Fibroblast of skin of right quadriceps (primary cell): ENCODE data around the gene XKR3.
"Not testable (repeated sequence)": the region's sequence is repeated elsewhere in the genome, so short reads cannot be mapped to it uniquely, and the experiment has no call there.

Source experiments
- DNase-seq: peaks from one replicate; pipeline ENCODE4 v3.0.0-alpha.2; 2013

Gene XKR3

DNA sequence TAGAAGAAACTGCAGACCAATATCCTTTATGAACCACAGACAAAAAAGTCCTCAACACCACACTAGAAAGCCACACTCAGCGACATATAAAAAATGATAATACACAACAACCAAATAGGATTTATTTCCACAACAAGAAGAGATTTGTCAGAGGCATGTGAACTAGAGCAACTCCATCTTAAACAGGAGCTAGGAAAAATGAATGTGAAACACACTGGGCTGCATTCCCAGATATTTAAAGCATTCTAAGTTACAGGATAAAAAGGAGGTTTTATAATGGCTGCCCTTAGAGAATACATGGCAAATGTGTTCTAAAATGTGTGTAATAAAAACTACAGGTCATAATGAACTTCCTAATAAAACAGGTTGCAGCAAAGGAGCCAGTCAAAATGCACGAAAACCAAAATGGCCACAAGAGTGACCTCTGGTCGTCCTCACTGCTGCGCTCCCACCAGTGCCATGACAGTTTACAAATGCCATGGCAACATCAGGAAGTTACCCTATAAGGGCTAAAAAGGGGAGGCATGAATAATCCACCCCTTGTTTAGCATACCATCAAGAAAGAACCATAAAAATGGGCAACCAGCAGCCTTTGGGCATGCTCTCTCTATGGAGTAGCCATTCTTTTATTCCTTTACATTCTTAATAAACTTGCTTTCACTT lies 21.8 kb downstream of the XKR3 start:
- no peak for DNase-seq

DNA sequence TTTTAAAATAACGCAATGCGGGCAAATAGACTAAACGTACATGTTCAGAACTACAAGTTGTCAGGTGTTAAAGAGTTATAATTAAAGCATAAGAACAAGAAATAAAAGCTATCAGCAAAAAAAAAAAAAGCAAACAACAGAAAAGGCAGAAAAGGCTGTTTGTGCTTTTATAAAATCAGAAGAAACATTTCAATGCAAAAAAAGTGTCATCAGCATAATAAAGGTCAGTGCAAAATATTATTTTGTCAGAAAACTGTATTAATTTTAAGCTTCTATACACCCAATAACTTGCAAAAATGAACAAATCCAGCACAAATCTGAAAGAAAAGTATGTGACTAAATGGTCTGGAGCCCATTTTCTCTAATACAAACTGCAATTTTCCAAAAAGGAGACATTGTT lies 23.6 kb downstream of the XKR3 start:
- DNase-seq, result no peak

DNA sequence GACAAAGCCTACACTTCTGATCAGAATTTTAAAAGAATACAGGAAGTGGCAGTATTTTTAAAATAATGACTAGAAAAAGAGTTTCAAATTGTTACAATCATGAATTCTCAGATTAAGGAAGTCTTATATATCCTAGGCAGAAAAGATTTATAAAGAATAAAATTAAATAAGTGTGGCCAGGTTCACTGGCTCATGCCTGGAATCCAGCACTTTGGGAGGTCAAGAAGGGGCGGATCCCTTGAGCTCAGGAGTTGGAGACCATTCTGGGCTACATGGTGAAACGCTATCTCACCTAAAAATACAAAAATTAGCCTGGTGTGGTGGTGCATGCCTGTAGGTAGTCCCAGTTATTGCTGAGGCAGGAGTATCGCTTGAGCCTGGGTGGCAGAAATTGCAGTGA lies 24.1 kb downstream of the XKR3 start:
- no peak for DNase-seq

DNA sequence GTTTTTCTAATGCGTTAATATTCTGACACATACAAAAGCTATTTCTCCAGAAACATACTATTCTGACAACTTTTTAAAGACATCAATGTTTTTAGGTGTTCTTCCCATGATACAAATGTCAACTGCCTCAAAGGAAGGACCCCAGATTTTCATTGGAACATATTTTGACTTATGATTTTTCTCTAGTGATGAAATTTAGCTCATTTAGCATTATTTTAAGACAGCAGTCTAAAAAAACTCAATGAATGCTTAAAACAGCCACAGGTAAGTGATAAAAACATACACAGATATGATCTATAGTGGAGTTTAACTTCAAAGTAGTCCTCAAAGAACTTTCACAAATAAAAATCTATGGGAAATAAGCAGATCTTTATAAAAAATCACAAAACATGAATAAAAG lies 24.9 kb downstream of the XKR3 start:
- no peak for DNase-seq

DNA sequence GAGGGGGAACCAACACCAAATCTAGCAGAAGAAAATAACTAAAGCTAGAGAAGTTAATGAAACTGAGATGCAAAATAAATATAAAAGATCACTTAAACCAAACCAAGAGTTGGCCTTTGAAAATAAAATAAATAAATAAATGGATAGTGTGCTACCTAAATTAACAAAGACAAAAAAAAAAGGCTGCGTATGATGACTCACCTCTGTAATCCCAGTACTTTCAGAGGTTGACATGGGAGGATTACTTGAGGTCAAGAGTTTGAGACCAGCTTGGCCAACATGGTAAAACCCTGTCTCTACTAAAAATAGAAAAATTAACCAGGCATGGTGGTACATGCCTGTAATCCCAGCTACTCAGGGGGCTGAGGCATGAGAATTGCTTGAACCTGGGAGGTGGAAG lies 29.7 kb downstream of the XKR3 start:
- DNase-seq, result not testable (repeated sequence)

DNA sequence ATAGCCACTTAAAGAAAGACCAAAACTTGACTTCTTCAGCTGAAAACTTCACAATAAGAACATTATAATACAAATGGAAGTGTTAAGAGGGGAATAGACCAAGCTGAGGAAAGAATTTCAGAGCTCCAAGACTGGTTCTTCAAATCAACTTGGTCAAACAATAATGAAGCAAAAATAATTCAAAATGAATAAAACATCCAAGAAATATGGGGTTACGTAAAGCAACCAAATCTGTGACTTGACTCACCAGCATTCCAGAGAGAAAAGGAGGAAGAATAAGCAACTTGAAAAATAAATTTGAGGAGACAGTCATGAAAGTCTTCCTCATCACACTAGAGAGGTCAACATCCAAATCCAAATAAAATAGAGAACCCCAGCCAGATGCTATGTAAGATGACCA lies 31.4 kb downstream of the XKR3 start:
- DNase-seq, result no peak

DNA sequence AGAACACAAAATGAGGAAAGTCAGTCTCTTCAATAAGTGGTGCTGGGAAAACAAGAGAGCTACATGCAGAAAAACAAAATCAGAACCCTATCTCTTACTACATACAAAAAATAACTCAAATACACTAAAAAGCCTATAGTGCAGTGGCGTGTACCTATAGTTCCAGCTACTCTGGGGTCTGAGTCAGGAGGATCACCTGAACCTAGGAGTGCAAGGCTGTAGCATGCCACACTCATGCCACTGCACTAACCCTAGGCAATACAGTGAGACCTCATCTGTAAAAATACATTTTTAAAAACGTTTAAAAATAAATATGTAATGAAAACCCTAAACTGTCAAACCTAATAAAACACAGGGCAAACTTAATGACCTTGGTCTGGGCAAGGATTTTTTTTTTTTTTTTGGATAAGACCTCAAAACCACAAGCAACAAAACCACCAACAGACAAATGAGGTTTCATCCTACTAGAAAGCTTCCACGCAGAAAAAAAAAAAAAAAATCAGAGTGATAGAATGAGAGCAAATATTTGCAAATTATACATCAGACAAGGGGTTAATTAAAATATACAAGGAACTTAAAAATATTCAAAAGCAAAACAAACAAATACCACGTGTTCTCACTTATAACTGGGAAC lies 35.2 kb downstream of the XKR3 start:
- no peak for DNase-seq

DNA sequence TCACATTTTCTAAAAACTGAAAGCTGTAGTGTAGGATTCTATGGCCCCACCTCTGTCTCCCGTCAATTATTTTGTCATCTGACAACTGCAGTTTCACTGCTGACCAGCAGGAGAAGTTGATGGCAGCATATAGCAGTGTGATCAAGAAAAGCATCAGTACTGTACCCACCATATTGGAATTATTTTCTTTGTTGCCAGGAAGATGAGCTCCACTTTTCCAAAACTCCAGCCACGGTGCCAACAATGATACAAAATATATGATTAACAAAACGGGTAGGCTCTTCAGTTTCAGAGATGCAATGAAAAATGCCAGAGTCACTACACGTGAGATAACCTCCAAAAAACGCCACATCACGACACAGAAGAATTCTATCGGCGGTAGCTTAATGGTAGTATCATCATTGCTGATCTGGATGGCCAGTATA lies 41.3 kb downstream of the XKR3 start:
- no peak for DNase-seq

DNA sequence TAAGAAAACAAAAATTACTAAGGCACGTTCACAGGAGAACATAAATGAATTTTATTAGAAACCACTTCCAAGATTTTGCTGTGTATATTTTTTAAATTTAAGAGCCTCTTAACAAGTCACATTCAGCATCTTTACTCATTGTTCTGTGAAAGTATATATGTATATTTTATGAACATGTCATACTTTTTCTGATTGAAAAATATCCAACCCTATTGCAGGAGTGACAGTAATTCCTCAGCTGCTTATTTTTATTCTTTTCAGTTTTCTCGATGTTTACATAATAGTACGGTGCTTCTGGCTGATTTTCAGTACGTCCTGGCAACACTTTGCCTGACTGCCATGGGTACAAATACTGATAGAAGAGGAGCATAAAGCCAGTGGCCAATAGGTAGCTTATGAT lies 41.8 kb downstream of the XKR3 start:
- DNase-seq, result no peak

DNA sequence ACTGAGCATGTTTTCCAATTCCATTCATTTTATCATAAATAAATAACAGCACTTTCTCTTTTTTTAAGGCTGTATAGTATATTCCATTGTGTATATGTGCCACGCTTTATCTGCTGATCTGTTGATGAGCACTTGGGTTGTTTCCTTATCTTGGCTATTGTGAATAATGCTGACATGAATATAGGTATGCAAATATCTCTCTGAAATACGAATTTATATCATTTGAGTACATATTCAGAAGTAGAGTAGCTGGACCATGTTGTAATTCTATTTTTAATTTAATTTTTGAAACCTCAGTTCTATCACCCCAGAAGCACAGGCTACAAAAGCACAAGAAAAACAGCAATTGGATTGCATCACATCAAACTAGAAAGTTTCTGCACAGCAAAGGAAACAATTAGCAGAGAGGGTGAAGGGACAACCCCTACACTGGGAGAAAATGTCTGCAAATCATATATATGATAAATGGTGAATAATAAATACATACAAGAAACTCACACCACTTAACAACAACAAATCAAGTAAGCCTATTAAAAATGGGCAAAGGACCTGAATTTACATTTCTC lies 43.4 kb downstream of the XKR3 start:
- DNase-seq, result no peak

DNA sequence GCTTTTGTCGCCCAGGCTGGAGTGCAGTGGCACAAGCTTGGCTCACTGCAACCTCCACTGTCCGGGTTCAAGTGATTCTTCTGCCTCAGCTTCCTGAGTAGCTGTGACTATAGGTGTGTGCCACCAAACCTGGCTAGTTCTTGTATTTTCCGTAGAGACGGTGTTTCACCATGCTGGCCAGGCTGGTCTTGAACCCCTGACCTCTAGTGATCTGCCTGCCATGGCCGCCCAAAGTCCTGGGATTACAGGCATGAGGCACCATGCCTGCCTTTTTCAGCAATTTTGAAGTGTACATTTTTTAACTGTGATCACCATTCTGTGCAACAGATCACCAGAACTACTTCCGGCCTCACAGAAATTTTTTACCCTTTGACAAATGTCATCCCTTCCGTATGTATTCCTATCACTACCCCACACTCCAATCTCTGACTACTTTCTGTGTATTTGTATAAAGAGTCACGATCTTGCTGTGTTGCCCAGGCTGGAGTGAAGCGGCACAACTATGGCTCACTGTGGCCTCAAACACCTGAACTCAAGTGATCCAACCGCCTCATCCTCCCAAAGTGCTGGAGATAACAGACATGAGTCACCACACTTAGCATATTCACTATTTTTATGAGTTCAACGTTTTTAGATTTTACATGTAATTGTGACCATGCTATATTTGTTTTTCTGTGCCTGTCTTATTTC lies 44.0 kb downstream of the XKR3 start:
- DNase-seq, result no peak

DNA sequence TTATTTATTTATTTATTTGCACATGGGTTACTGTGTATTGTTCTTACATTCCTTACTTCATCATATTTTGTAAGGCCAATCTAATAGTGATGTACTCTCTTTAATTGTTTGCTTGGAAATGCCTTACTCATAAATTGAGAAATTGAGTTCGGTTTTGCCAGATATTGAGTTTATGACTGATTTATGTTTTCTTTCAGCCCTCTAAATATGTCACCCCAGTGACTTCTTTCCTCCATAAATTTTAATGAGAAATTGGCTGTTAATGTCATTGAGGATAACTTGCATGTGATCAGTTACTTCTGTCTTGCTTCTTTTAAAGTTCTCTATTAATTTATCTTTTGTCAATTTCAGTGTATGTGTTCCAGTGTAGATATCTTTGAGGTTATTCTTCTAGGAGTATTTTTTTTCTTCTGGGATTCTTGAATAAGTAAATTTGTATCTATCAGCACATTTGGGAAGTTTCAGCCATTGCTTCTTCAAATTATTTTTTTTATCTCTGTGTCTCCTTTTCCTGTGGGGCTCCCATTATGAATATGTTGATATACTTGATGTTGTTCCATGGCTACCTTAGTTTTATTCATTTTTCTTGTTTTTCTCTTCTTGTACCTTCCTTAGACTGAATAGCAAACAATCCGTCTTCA lies 47.8 kb downstream of the XKR3 start:
- DNase-seq, result no peak

DNA sequence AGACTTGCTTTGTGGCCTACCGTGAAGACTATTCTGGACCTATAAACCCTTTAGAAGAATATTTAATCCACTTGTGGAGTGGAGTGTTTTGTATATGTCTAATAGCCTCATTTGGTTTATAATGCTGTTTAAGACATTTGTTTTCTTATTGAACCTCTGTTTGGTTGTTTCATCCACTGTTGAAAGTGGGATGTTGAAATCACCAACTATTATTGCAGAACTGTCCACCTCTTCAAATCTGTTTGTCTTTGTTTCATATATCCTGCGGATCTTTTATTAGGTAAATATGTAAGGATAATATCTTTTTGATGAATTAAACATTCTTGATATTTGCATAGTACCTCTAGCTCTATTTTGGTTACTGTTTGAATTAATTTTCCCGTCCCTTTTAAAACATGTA lies 49.1 kb downstream of the XKR3 start:
- no peak for DNase-seq

DNA sequence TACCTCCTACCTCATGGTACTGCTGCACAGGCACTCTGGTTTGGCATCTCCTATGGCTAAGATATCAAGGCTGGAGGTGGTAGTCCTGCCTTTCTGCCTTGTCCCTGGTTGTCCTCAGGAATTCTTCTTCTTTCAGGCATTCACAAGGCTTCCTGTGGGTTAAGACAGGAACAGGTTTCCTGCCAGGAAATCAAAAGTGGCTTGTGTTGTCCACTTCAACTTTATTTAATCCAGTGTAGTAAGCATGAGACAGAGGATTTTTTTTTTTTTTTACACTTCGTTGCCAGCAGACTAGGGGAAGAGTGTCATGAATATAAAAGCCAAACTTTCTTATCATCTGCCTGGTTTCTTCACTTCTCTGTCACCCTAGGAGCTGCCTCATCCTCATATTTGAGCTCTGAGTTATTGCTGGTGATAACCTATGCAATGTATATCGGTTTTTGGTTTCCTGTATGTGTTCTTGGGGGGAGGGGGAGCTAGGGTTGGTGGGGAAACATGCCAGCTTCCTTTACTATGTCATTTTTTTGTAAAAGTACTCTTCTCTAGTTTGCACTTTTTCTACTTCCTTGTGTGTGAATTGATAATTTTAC lies 50.2 kb downstream of the XKR3 start:
- no peak for DNase-seq

DNA sequence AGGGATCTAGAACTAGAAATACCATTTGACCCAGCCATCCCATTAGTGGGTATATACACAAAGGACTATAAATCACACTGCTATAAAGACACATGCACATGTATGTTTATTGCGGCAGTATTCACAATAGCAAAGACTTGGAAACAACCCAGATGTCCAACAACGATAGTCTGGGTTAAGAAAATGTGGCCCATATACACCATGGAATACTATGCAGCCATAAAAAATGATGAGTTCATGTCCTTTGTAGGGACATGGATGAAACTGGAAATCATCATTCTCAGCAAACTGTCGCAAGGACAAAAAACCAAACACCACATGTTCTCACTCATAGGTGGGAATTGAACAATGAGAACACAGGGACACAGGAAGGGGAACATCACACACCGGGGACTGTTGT lies 53.6 kb downstream of the XKR3 start:
- not testable (repeated sequence) for DNase-seq

DNA sequence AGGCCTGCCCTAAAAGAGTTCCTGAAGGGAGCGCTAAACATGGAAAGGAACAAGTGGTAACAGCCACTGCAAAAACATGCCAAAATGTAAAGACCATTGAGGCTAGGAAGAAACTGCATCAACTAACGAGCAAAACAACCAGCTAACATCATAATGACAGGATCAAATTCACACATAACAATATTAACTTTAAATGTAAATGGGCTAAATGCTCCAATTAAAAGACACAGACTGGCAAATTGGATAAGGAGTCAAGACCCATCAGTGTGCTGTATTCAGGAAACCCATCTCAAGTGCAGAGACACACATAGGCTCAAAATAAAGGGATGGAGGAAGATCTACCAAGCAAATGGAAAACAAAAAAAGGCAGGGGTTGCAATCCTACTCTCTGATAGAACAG lies 57.3 kb downstream of the XKR3 start:
- DNase-seq, result not testable (repeated sequence)

DNA sequence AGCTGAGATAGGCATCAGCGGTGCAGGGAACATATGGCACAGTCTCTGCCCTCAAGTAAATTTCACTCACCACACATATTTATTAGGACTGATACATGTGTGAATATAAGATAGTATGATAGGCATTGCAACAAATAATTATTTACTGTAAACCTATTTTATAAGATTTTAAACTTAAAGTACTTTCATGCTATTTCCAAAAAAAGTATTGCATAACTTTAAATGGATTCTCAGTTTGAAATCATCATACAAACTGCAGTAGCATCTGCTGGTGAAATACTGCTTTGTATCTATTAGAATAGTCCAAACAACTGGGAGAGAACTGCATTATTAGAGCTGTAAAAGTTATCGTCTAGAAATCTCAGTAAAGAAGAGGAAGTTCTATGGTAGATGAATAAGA lies 63.0 kb downstream of the XKR3 start:
- DNase-seq, result not testable (repeated sequence)

DNA sequence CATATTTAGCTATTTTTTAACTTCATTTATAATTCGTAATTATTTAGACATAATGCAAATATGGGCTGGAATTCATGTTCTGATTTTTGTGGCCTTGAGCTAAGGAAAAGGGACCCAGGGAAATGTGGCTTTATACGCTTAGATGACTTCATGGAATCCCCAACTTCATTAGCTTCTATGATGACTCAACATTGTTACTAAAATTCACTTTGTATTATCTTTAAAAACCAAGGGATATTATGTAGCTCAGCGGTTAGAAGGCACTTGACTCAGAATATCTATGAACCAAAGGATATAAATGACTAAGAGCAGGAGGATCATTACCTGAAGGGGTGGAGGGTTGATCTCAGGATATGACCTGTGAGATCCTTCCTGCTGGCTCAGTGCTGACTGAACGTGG lies 64.8 kb downstream of the XKR3 start:
- not testable (repeated sequence) for DNase-seq

DNA sequence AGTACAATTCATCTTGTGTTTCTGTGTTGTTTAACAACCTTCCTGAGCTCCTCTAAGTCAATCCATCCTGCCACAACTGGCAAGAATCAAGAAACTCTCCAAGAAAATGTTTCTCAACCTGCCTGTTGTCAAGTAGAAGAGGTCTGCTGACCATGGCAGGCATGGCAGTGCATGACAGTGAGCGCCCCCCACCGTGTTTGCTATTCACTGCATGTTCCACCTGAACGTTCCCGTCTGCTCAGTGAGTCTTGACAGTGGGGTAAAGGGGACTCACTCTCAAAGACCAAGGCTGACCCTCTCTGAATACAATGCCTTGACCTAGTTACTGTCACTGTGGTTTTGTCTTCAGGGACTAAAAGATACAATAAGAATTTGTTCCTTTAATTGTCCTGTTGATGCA lies 75.9 kb downstream of the XKR3 start:
- not testable (repeated sequence) for DNase-seq

DNA sequence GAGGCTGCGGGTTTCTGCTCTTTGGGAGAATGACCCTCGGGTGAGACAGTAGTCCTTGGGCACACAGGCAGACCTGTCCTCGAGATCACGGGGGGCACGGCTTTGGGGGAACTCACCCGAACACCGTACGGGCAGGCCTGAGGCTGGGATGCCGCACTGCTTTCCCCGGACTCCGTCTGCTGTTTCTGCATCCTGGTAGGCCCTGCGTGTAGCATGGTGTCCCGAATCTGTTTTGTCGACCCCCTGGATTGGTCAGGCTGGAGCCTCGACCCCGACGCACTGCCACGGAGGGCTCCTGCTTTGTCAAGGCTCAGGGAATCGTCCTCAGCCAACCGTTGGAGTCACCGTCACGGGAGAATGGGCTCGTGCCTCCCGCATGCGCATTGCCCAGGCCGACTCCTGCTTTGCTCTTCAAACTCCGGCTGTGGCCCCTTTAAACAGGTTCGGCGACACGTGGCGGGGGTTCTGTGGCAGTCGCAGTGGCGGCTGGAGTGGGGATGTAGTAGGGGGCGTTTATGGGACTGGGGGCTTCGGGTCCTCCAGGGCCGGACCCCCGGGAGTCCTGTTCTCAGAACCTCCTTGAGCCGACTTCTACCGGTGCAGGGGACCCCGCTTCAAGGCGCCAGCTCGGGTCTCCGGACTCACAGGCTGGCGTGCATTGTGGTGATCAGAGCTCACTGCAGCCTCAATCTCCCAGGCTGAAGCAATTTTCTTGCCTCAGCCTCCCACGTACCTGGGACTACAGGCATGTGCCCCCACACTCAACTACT lies 76.9 kb downstream of the XKR3 start:
- DNase-seq, result not testable (repeated sequence)

DNA sequence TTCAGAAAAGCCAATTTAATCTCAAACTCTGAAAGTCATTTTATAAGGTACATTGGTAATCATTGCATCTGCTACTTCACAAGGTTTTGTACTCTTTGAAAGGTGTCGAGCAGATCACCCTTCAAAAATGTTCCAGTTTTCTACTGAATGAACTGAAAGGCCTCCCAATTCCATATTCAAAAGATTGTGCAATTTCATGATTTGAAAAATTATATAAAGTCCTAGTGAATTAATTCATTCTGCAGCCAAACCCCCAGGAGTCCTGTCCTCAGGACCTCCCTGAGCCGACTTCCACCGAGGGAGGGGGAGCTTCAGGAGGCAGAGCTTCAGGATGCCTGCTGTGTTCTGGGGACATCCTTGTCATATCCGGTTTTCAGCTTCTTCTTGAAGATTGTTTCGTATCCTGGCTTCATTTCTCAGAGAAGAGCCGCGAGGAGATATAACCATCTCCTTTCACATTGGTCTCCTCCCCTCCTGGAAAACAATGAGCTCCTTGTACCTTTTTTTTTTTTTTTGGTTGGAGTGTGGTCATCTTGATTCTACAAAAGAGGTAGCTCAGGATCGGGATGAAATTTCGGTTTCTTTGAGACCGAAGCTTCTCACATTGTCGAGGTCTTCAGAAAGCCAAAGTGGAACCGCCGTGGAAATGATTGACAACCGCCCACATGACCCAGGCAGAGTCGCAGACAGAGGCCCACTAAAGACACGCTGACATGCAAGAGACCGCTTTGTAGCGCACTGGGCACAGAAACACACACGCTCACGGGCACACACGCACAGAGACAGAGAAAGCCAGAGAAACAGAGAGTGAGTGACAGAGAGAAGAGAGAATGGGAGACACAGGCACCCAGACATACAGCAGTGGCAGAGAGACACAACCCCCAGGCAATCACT lies 77.7 kb downstream of the XKR3 start:
- DNase-seq, result not testable (repeated sequence)
